ENCODE data around the gene SERINC3. TPM values are rescaled to one million over a fixed set of nuclear protein-coding genes. Genes with fewer than 3 reads are reported as not detected.

Gene SERINC3
- total and polyA plus RNA-seq, 2 donors (not counting 1 experiment from before 2014, with no cell fraction given) = 31.4 to 51.6 TPM

DNA sequence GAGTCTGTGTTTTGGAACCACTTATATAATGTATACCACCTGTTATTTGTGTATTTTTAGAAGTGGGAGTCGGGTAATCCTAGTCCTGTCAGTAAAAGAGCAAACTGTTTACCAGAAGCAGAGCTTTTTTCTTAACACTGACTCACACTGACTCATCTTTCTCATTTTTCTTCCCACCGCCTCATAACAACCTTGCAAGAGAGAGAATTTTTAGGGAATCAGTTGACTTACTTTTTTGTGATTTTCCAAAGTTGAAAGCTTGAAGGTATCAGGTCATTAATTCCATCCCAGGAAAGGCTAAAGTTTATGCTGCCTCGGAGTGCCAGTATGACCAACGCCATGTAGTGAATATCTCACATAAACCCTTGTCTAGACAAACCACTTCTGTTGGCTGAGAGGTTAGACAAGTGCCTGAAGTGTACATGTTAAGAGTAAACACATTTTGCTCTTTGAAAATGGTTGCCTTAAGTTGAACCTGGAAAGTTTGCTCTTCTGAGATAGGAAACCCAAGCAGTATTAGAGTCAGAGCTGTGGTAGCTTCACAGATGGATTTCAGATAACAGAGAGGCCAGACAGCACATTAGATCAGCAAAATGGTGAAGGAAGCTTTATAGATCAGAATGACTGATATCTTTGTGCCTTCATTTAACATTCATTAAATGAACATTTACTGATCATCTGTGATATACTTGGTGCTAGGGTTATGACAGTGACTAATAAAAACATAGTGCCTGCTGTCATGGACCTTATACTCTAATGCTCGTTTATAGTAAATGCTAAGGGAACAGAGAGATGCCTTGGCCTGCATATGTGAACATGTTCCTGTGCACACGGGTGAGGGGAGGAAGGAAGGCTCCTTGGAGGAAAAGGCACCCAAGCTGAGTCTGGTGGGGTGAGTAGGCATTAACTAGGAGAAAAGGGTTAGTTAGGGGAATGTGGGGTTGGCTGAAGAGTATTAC is 31.4 kb upstream of the SERINC3 start:
- Histone ChIP-seq H3K4me3 (ENCODE audit: control extremely low read depth in 1 of 5, extremely low read depth in 1 of 5, insufficient read depth in 1 of 5, low read depth in 2 of 5, low read length in 4 of 5) (no peak overlapping the region), H3K27me3 (replicated peaks in 1 of 4; ENCODE audit: control extremely low read depth in 1 of 4, control insufficient read depth in 3 of 4, insufficient read depth in 4 of 4, low read length in 3 of 4) (no peaks in the 10 kb centered on the region), H3K9me3 (ENCODE audit: control extremely low read depth in 1 of 3, control insufficient read depth in 2 of 3, insufficient read depth in 1 of 3, low read length in 2 of 3) (no peaks in the 10 kb centered on the region), H3K27ac (ENCODE audit: low read length in 2 of 2) (no peak overlapping the region), H2AFZ (ENCODE audit: insufficient read depth, low read depth, low read length, poor library complexity, severe bottlenecking) (no peak overlapping the region), H3K4me2 (replicated peaks; ENCODE audit: low read depth, low read length, poor library complexity, severe bottlenecking) (no peak overlapping the region), H3K36me3 (replicated peaks in 1 of 2; ENCODE audit: control extremely low read depth in 1 of 2, control insufficient read depth in 1 of 2, extremely low read depth in 1 of 2, insufficient read depth in 2 of 2, low read length in 1 of 2) (no peaks in the 10 kb centered on the region), H3K4me1 (ENCODE audit: control insufficient read depth in 2 of 2, insufficient read depth in 2 of 2, low read length in 2 of 2) (no peaks in the 10 kb centered on the region), H3K9ac (ENCODE audit: low read length) (no peak overlapping the region), H4K20me1 (ENCODE audit: control insufficient read depth, insufficient read depth, low read length, poor library complexity, severe bottlenecking) (no peaks in the 10 kb centered on the region), H3K79me2 (ENCODE audit: control insufficient read depth, insufficient read depth, low read length) (no peaks in the 10 kb centered on the region)
- TF ChIP-seq, protein P1, sequence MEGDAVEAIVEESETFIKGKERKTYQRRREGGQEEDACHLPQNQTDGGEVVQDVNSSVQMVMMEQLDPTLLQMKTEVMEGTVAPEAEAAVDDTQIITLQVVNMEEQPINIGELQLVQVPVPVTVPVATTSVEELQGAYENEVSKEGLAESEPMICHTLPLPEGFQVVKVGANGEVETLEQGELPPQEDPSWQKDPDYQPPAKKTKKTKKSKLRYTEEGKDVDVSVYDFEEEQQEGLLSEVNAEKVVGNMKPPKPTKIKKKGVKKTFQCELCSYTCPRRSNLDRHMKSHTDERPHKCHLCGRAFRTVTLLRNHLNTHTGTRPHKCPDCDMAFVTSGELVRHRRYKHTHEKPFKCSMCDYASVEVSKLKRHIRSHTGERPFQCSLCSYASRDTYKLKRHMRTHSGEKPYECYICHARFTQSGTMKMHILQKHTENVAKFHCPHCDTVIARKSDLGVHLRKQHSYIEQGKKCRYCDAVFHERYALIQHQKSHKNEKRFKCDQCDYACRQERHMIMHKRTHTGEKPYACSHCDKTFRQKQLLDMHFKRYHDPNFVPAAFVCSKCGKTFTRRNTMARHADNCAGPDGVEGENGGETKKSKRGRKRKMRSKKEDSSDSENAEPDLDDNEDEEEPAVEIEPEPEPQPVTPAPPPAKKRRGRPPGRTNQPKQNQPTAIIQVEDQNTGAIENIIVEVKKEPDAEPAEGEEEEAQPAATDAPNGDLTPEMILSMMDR (IDR thresholded peaks at IDR 0.05) = no peak
- TF ChIP-seq EZH2 (IDR thresholded peaks at IDR 0.05; ENCODE audit: borderline replicate concordance, insufficient read depth, low read depth, low read length, poor library complexity, severe bottlenecking) = no peak
- H3K4me3 Mint-ChIP-seq = no peak overlapping the region
- H3K4me1 Mint-ChIP-seq = no peaks in the 10 kb centered on the region
- 64% methylated on average over 2 of the region's 6 CpGs for WGBS (ENCODE audit: insufficient coverage)
- intact Hi-C loops (cut with micrococcal nuclease) = no loop called here
- DNase-seq (no peak), ATAC-seq (ENCODE audit: low read depth) (no peak)
- no peaks in the 10 kb centered on the region for H3K27me3 Mint-ChIP-seq
- ChIA-PET CTCF (interaction anchor here (0.8 kb wide), 1 partner anchor 57 kb away, joined by 3 read pairs; no protein-coding TSS in a partner anchor), POLR2A (no interaction called here)
- H3K9me3 Mint-ChIP-seq (ENCODE audit: insufficient read depth) = no peaks in the 10 kb centered on the region
- no peak overlapping the region for H3K27ac Mint-ChIP-seq

DNA sequence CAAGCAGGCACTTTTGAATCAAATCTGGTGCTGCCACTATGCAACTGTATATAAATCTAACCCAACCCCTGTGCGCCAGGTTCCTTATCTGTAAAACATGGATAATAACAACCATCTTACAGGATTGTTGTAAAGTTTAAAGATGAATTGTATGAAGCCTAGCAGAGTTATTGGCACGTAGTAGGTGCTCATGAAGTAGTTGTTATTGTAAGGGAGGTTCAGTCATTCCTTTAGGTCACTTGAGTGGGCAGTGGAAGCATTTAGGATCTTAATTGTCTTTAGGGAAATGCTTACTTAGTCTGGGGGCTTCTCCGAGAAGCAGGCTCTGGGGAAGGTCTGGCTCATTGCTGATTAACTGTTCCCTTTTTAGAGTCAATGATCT is 30.7 kb upstream of the SERINC3 start:
- intact Hi-C loops (cut with micrococcal nuclease) = no loop called here
- no peak overlapping the region for H3K4me3 Mint-ChIP-seq
- Histone ChIP-seq H3K4me3 (ENCODE audit: control extremely low read depth in 1 of 5, extremely low read depth in 1 of 5, insufficient read depth in 1 of 5, low read depth in 2 of 5, low read length in 4 of 5) (no peak overlapping the region), H3K36me3 (replicated peaks in 1 of 2; ENCODE audit: control extremely low read depth in 1 of 2, control insufficient read depth in 1 of 2, extremely low read depth in 1 of 2, insufficient read depth in 2 of 2, low read length in 1 of 2) (no peaks in the 10 kb centered on the region), H3K9me3 (ENCODE audit: control extremely low read depth in 1 of 3, control insufficient read depth in 2 of 3, insufficient read depth in 1 of 3, low read length in 2 of 3) (no peaks in the 10 kb centered on the region), H3K4me2 (replicated peaks; ENCODE audit: low read depth, low read length, poor library complexity, severe bottlenecking) (no peak overlapping the region), H3K27ac (ENCODE audit: low read length in 2 of 2) (no peak overlapping the region), H3K9ac (ENCODE audit: low read length) (no peak overlapping the region), H3K27me3 (replicated peaks in 1 of 4; ENCODE audit: control extremely low read depth in 1 of 4, control insufficient read depth in 3 of 4, insufficient read depth in 4 of 4, low read length in 3 of 4) (no peaks in the 10 kb centered on the region), H4K20me1 (ENCODE audit: control insufficient read depth, insufficient read depth, low read length, poor library complexity, severe bottlenecking) (no peaks in the 10 kb centered on the region), H3K79me2 (ENCODE audit: control insufficient read depth, insufficient read depth, low read length) (no peaks in the 10 kb centered on the region), H3K4me1 (ENCODE audit: control insufficient read depth in 2 of 2, insufficient read depth in 2 of 2, low read length in 2 of 2) (no peaks in the 10 kb centered on the region), H2AFZ (ENCODE audit: insufficient read depth, low read depth, low read length, poor library complexity, severe bottlenecking) (no peak overlapping the region)
- TF ChIP-seq, protein P1 (IDR thresholded peaks at IDR 0.05) = no peak
- TF ChIP-seq EZH2 (IDR thresholded peaks at IDR 0.05; ENCODE audit: borderline replicate concordance, insufficient read depth, low read depth, low read length, poor library complexity, severe bottlenecking) = no peak
- peaks cover under 1% of the 10 kb centered on the region for H3K27me3 Mint-ChIP-seq
- H3K4me1 Mint-ChIP-seq = no peaks in the 10 kb centered on the region
- no peak overlapping the region for H3K27ac Mint-ChIP-seq
- H3K9me3 Mint-ChIP-seq (ENCODE audit: insufficient read depth) = no peaks in the 10 kb centered on the region
- CTCF ChIA-PET = interaction anchor here (0.8 kb wide), 1 partner anchor 58 kb away, joined by 3 read pairs; no protein-coding TSS in a partner anchor
- no peak for ATAC-seq (ENCODE audit: low read depth)
- DNase-seq = no peak
- POLR2A ChIA-PET = no interaction called here
- 100% methylated on average over 1 of the region's 3 CpGs for WGBS (ENCODE audit: insufficient coverage)

Data from B cell (primary cell).